Loucy (cell line): ENCODE data around the gene MARCHF11.

Experiments
- H2AFZ ChIP-seq: fragments of 200-600 bp; sonication (generic); 2 replicates; pipeline ENCODE4 v1.6.0; 2016; ENCODE audit warnings: antibody characterized with exemption, mild to moderate bottlenecking, low read length, moderate library complexity
- H3F3A ChIP-seq: fragments of 200-600 bp; 2 replicates; pipeline ENCODE4 v1.6.0; 2016; ENCODE audit warnings: antibody characterized with exemption, low read depth, mild to moderate bottlenecking
- H3K27me3 ChIP-seq: fragments of 200-600 bp; sonication (generic); 2 replicates; pipeline ENCODE4 v1.6.1; 2014; ENCODE audit warnings: low read length, mild to moderate bottlenecking; ENCODE audit not compliant: insufficient read depth, poor library complexity, severe bottlenecking
- H3K36me3 ChIP-seq: fragments of 200-600 bp; sonication (generic); 2 replicates; pipeline ENCODE4 v1.6.1; 2016; ENCODE audit warnings: low read length; ENCODE audit not compliant: insufficient read depth
- H3K4me1 ChIP-seq: fragments of 200-600 bp; sonication (generic); 2 replicates; pipeline ENCODE4 v1.5.1; 2014; ENCODE audit warnings: low read length, mild to moderate bottlenecking; ENCODE audit not compliant: insufficient read depth, poor library complexity, severe bottlenecking
- H3K4me2 ChIP-seq: fragments of 200-600 bp; sonication (generic); 2 replicates; pipeline ENCODE4 v1.6.0; 2014; ENCODE audit warnings: antibody characterized with exemption, low read length, low read depth, mild to moderate bottlenecking; ENCODE audit not compliant: poor library complexity, severe bottlenecking
- H3K4me3 ChIP-seq: fragments of 200-600 bp; sonication (generic); 2 replicates; pipeline ENCODE4 v1.5.1; 2014; ENCODE audit warnings: low read length, mild to moderate bottlenecking, mixed read lengths; ENCODE audit not compliant: poor library complexity, severe bottlenecking
- H3K79me2 ChIP-seq: fragments of 200-600 bp; sonication (generic); 2 replicates; pipeline ENCODE4 v1.6.1; 2014; ENCODE audit warnings: low read length; ENCODE audit not compliant: insufficient read depth
- H3K9ac ChIP-seq: fragments of 200-600 bp; sonication (generic); 2 replicates; pipeline ENCODE4 v1.6.0; 2014; ENCODE audit warnings: mild to moderate bottlenecking, low read depth, low read length, moderate library complexity; ENCODE audit not compliant: poor library complexity, severe bottlenecking
- H3K9me2 ChIP-seq: fragments of 200-600 bp; sonication (generic); replicated peaks from 2 replicates; pipeline ENCODE4 v1.6.1; 2016; ENCODE audit warnings: low read depth, low read length, mixed read lengths
- H3K9me3 ChIP-seq: fragments of 200-600 bp; sonication (generic); 2 replicates; pipeline ENCODE4 v1.6.1; 2014; ENCODE audit warnings: mild to moderate bottlenecking, antibody characterized with exemption, low read length, low read depth; ENCODE audit not compliant: insufficient read depth
- H4K20me1 ChIP-seq: fragments of 200-600 bp; sonication (generic); 2 replicates; pipeline ENCODE4 v1.6.0; 2014; ENCODE audit warnings: antibody characterized with exemption, low read length, mild to moderate bottlenecking; ENCODE audit not compliant: insufficient read depth, poor library complexity, severe bottlenecking
- CTCF ChIP-seq: fragments of 200-600 bp; sonication (generic); conservative IDR thresholded peaks from 2 replicates; pipeline ENCODE4 v1.5.1; 2014; ENCODE audit warnings: mild to moderate bottlenecking, antibody characterized with exemption, low read length
- EZH2phosphoT487 ChIP-seq: fragments of 200-600 bp; IDR thresholded peaks from 2 replicates; pipeline ENCODE4 v1.6.1; 2018; ENCODE audit warnings: antibody characterized with exemption, mild to moderate bottlenecking, moderate library complexity, borderline replicate concordance

The MARCHF11 gene

DNA sequence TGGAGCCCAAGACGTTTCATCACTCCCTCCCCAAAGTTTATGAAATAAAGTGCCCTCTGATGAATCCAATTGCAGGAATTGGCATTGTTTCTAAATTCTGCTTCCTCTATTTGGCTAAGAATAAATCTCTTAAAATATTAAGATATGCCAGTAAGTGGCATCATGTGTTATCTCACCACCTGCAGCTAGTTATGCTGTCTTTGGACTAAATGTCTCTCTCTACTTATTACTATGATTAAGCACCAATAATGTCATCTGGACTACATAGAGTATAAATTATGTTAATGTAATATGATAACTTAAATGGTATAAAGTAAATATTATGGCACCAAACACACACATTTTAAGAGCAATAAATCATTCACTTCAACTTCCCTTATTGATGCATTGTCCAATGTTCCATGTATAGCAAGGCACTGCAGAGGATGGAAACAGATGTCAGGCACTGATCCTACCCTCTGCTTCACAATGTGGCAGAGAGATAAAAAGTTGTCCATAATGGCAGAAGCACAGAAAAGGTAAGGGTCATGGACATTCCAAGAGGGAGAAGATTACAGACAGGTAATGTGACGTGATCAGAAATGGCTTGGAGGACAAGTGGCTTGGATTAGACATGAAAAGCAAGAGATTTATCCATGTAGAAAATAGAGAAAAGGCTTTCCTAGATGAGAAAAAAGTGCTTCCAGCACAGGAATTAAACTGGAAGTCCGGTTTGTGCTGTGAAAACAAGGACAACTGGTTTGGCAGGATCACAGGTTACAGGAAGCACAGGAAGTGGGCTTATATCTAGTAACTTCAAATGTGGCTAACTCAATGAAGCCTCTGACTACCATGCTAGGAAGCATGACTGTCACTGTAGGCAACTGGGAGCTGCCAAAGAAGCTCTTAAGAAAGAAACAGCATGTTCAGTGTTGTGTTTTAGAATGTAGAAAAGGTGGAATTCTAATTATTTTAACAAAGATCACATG is 26.7 kb downstream of the MARCHF11 start:
- H3K79me2 ChIP-seq, result no peaks in the 10 kb centered on the region
- H3K9me3 ChIP-seq, result no peaks in the 10 kb centered on the region
- H3K36me3 ChIP-seq, result no peaks in the 10 kb centered on the region
- H3K9me2 ChIP-seq, result no peaks in the 10 kb centered on the region
- H4K20me1 ChIP-seq, result no peaks in the 10 kb centered on the region
- H3F3A ChIP-seq, result no peaks in the 10 kb centered on the region
- H2AFZ ChIP-seq, result no peak overlapping the region
- H3K4me3 ChIP-seq, result no peak overlapping the region
- TF ChIP-seq CTCF (no peak), EZH2phosphoT487 (no peak)
- no peaks in the 10 kb centered on the region for H3K4me1 ChIP-seq
- H3K4me2 ChIP-seq, result no peak overlapping the region
- H3K9ac ChIP-seq, result no peak overlapping the region
- no peaks in the 10 kb centered on the region for H3K27me3 ChIP-seq

DNA sequence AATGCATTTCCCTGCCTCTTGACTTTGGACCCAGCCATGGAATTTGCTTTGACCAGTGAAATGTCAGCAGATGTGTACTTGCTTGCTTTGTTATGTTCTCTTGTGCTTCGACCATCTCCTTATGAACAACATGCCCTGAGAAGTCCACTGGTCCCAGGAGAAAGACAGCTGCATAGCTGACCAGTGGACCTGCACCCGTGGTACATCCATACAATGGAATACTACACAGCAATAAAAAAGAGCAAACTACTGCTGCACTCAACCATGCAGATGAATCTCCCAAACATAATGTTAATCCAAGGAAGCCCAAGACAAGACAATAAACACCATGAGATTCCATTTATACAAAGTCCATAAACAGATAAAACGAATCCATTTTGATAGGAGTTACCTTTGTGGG is 30.0 kb downstream of the MARCHF11 start:
- Histone ChIP-seq H3K9ac (no peak overlapping the region), H3K27me3 (no peaks in the 10 kb centered on the region), H3K79me2 (no peaks in the 10 kb centered on the region), H3K4me1 (no peaks in the 10 kb centered on the region), H3K4me3 (no peak overlapping the region), H4K20me1 (no peaks in the 10 kb centered on the region), H3K9me3 (no peaks in the 10 kb centered on the region), H2AFZ (no peak overlapping the region), H3K4me2 (no peak overlapping the region), H3K36me3 (no peaks in the 10 kb centered on the region), H3K9me2 (no peaks in the 10 kb centered on the region), H3F3A (no peaks in the 10 kb centered on the region)
- TF ChIP-seq CTCF (no peak), EZH2phosphoT487 (no peak)

DNA sequence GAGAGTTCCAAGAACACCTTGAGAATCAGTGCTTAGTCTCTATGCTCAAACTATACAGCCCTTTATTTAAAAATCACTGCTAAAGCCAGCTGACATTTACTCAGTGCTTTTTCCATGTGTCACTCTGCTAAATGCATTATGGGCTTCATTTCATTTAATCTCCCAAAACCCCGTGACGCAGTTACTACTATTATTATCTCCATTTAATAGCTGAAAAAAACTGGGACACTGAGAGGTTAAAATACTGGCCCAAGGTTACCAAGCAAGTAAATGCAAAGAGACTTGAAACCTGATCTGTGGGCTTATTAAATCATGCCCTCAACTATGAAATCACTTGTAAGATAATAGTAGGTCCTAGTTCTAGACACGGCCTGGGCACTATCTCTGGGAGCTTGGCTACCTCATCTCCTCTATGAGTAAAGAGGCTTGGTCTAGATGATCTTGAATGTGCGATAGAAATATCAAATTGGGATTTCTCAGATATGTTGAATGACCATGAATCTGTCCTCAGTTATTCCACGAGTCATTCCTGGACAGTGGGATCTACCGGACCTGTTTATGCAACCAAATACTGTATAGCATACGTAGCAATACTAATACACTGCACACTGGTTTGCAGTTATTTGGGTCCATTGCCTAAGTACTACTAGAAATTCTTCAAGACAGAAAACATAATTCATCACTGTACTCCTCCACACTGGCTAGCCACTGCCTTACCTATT is 32.3 kb downstream of the MARCHF11 start:
- Histone ChIP-seq H3F3A (no peaks in the 10 kb centered on the region), H4K20me1 (no peaks in the 10 kb centered on the region), H3K4me2 (no peak overlapping the region), H3K9me2 (no peaks in the 10 kb centered on the region), H3K4me3 (no peak overlapping the region), H3K9ac (no peak overlapping the region), H3K79me2 (no peaks in the 10 kb centered on the region), H2AFZ (no peak overlapping the region), H3K9me3 (no peaks in the 10 kb centered on the region; the same call in 1 of the 2 replicates), H3K36me3 (no peaks in the 10 kb centered on the region), H3K4me1 (no peaks in the 10 kb centered on the region), H3K27me3 (no peaks in the 10 kb centered on the region)
- TF ChIP-seq CTCF (no peak), EZH2phosphoT487 (no peak)
